GM23248 (cell line): ENCODE results near the gene FADS3.

ENCODE experiments used
- EZH2 ChIP-seq: fragments of 200-600 bp; sonication (generic); IDR thresholded peaks from 2 replicates; pipeline ENCODE4 v1.6.1; 2018; ENCODE audit warnings: antibody characterized with exemption, mild to moderate bottlenecking; ENCODE audit not compliant: insufficient read depth, poor library complexity, severe bottlenecking
- EZH2phosphoT487 ChIP-seq: fragments of 200-600 bp; sonication (generic); IDR thresholded peaks from 2 replicates; pipeline ENCODE4 v1.6.1; 2018; ENCODE audit warnings: antibody characterized with exemption, moderate library complexity, mild to moderate bottlenecking, low read depth; ENCODE audit not compliant: insufficient read depth

DNA sequence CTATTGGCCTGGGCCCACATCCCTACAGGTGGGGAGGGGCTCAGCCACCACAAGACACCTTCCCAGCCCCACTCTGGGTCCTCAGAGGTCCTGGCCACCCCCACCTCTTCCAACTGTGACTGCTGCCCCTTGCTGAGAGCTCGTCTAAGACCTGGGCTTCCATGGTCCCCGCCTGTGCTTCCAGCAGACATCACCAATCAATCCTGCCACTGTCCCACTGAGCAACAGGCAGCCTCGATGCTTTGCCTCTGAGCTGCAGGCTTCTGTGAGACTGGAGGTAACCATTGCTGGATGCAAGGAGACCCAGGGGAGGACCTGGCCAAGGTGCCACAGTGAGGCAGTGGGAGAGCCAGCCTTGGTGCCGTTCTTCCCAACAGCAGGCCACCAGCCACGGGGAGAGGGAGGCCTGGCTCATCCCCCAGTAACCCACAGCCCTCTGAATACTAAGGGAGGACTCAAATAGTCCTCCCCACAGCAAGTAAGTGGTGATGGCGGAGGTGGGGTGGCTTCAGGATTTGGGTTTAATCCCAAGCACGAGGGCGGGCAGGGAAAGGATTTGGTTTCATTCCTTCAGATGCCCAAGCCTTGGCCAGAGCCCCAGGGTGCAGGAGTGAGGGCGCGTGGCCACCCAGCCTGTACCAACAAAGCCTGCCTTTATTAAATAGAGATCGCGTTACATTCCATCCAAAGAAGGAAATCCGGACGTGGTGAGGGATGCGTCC is 5.5 kb upstream of the FADS3 start:
- no peak for TF ChIP-seq EZH2
- TF ChIP-seq EZH2phosphoT487, result no peak
